ENCODE data around the gene ADGRE2.

- TF ChIP-seq CTCF (optimal IDR thresholded peaks at IDR 0.05 in 1 of 3, IDR thresholded peaks at IDR 0.05 in 1 of 3, conservative IDR thresholded peaks at IDR 0.05 in 1 of 3; ENCODE audit: extremely low read depth in 1 of 3, insufficient read depth in 2 of 3, low read length in 3 of 3) = no peak
- TF ChIP-seq EZH2 (IDR thresholded peaks at IDR 0.05; ENCODE audit: low read length) = no peak
Observed at GRCh38 chr19:14762111-14762510, 16.2 kb downstream of the ADGRE2 start.
